Panc1 (cell line): Measurements from ENCODE around the gene WDR7. TPM values are rescaled to one million over a fixed set of nuclear protein-coding genes. Genes with fewer than 3 reads are reported as not detected.

ENCODE experiments used
- ATAC-seq: fragments of 200-7000 bp; cut with Tn5 transposase; 2 replicates; pipeline ENCODE4 v1.9.1; 2020; ENCODE audit warnings: mild to moderate bottlenecking, moderate library complexity
- BruUV-seq: library from RNA; stranded (reverse); fragments of 400-500 nt; replicated peaks from 2 replicates; lab custom pipeline; 2021; lab: Mats Ljungman, UMichigan
- CTCF ChIA-PET: fragments of 300-600 bp; sonication (Branson Sonifier 250); formaldehyde crosslinking; loops from one replicate; lab custom pipeline; 2022; ENCODE audit warnings: antibody characterized with exemption; lab: Charles Lee
- POLR2A ChIA-PET: fragments of 300-600 bp; sonication (Branson Sonifier 250); formaldehyde crosslinking; loops from one replicate; lab custom pipeline; 2022; ENCODE audit warnings: antibody characterized with exemption; lab: Charles Lee
- DNase-seq: peaks from one replicate; pipeline ENCODE4 v3.0.0-alpha.2; 2010; ENCODE audit warnings: low read depth, low spot score
- H3K27ac ChIP-seq: 2 replicates; pipeline ENCODE4 v1.5.1; 2011; ENCODE audit warnings: mild to moderate bottlenecking, low read length, inconsistent platforms
- H3K27me3 ChIP-seq: fragments of 200-500 bp; sonication (Bioruptor generic); 2 replicates; pipeline ENCODE4 v1.6.0; 2014; ENCODE audit warnings: low read length, inconsistent platforms; ENCODE audit not compliant: control insufficient read depth, insufficient read depth
- H3K36me3 ChIP-seq: fragments of 200-500 bp; sonication (Bioruptor generic); 2 replicates; pipeline ENCODE4 v1.5.1; 2014; ENCODE audit warnings: inconsistent platforms, mild to moderate bottlenecking, low read length, moderate library complexity; ENCODE audit not compliant: control insufficient read depth, insufficient read depth
- H3K4me1 ChIP-seq: 2 replicates; pipeline ENCODE4 v1.5.1; 2011; ENCODE audit warnings: inconsistent platforms, mild to moderate bottlenecking, low read length, moderate library complexity; ENCODE audit not compliant: control insufficient read depth, insufficient read depth
- H3K4me3 ChIP-seq, 2 experiments: 2 replicates each; pipeline ENCODE4 v1.5.1; 2011 to 2012; ENCODE audit warnings: low read depth in 2 of 2, low read length in 2 of 2, mild to moderate bottlenecking in 2 of 2, inconsistent platforms in 1 of 2, moderate library complexity in 1 of 2
- H3K9me3 ChIP-seq: fragments of 200-500 bp; sonication (Bioruptor generic); 2 replicates; pipeline ENCODE4 v1.5.1; 2014; ENCODE audit warnings: low read depth, mild to moderate bottlenecking, inconsistent platforms, low read length, moderate library complexity; ENCODE audit not compliant: control insufficient read depth, insufficient read depth
- POLR2AphosphoS5 ChIP-seq: IDR thresholded peaks from 2 replicates; pipeline ENCODE4 v1.6.1; 2012; ENCODE audit warnings: mild to moderate bottlenecking, low read depth, low read length, moderate library complexity
- SIN3A ChIP-seq: IDR thresholded peaks from 2 replicates; pipeline ENCODE4 v1.6.1; 2012; ENCODE audit warnings: low read depth, mild to moderate bottlenecking, low read length, moderate library complexity, borderline replicate concordance; ENCODE audit not compliant: insufficient read depth
- TCF7L2 ChIP-seq: IDR thresholded peaks from 2 replicates; pipeline ENCODE4 v1.6.1; 2011; ENCODE audit warnings: mild to moderate bottlenecking, low read depth, low read length, inconsistent platforms
- in situ Hi-C: cut with HindIII; loops from 2 replicates; pipeline ENCODE4 v1.10.0; 2016; ENCODE audit warnings: low sequenced_read_pairs, low pct_unique_long_range_greater_than_20kb
- intact Hi-C: fragments of 100-400 bp; cut with micrococcal nuclease; formaldehyde crosslinking; loops from one replicate; pipeline ENCODE4 v1.10.0; 2022; ENCODE audit not compliant: unreplicated experiment
- total RNA-seq: library from RNA; stranded (reverse); gene quantifications from one replicate; pipeline ENCODE4 v1.2.1, GENCODE V29; 2021; ENCODE audit not compliant: unreplicated experiment
- TF ChIP-seq, protein P1 (sequence below): fragments of 450-650 bp; IDR thresholded peaks from 2 replicates; pipeline ENCODE4 v1.5.1; 2017; ENCODE audit warnings: mild to moderate bottlenecking
- TF ChIP-seq, protein P2 (sequence below), 2 experiments: IDR thresholded peaks; 2 replicates each; pipeline ENCODE4 v1.6.1; 2011 to 2012; ENCODE audit warnings: low read depth in 2 of 2, control low read depth in 1 of 2, low read length in 1 of 2, mild to moderate bottlenecking in 1 of 2, moderate library complexity in 1 of 2; ENCODE audit not compliant: insufficient read depth in 1 of 2

Gene WDR7
- total RNA-seq, 1 experiment from 2014 or later: 12.3 TPM

GRCh38 chr18:57078614-57079013 lies 427.5 kb downstream of the WDR7 start:
- TF ChIP-seq SIN3A: no peak
- no peak for TF ChIP-seq TCF7L2
- TF ChIP-seq, protein P1, sequence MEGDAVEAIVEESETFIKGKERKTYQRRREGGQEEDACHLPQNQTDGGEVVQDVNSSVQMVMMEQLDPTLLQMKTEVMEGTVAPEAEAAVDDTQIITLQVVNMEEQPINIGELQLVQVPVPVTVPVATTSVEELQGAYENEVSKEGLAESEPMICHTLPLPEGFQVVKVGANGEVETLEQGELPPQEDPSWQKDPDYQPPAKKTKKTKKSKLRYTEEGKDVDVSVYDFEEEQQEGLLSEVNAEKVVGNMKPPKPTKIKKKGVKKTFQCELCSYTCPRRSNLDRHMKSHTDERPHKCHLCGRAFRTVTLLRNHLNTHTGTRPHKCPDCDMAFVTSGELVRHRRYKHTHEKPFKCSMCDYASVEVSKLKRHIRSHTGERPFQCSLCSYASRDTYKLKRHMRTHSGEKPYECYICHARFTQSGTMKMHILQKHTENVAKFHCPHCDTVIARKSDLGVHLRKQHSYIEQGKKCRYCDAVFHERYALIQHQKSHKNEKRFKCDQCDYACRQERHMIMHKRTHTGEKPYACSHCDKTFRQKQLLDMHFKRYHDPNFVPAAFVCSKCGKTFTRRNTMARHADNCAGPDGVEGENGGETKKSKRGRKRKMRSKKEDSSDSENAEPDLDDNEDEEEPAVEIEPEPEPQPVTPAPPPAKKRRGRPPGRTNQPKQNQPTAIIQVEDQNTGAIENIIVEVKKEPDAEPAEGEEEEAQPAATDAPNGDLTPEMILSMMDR: no peak
- TF ChIP-seq, protein P2, sequence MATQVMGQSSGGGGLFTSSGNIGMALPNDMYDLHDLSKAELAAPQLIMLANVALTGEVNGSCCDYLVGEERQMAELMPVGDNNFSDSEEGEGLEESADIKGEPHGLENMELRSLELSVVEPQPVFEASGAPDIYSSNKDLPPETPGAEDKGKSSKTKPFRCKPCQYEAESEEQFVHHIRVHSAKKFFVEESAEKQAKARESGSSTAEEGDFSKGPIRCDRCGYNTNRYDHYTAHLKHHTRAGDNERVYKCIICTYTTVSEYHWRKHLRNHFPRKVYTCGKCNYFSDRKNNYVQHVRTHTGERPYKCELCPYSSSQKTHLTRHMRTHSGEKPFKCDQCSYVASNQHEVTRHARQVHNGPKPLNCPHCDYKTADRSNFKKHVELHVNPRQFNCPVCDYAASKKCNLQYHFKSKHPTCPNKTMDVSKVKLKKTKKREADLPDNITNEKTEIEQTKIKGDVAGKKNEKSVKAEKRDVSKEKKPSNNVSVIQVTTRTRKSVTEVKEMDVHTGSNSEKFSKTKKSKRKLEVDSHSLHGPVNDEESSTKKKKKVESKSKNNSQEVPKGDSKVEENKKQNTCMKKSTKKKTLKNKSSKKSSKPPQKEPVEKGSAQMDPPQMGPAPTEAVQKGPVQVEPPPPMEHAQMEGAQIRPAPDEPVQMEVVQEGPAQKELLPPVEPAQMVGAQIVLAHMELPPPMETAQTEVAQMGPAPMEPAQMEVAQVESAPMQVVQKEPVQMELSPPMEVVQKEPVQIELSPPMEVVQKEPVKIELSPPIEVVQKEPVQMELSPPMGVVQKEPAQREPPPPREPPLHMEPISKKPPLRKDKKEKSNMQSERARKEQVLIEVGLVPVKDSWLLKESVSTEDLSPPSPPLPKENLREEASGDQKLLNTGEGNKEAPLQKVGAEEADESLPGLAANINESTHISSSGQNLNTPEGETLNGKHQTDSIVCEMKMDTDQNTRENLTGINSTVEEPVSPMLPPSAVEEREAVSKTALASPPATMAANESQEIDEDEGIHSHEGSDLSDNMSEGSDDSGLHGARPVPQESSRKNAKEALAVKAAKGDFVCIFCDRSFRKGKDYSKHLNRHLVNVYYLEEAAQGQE (IDR thresholded peaks at IDR 0.05; ENCODE audit: insufficient read depth in 1 of 2, low read depth in 2 of 2, low read length in 1 of 2): no peak
- TF ChIP-seq POLR2AphosphoS5: no peak
- no peak for DNase-seq
- no peaks in the 10 kb centered on the region for H3K9me3 ChIP-seq
- ATAC-seq: no peak
- H3K4me3 ChIP-seq: no peak overlapping the region
- ChIA-PET POLR2A (no interaction called here), CTCF (no interaction called here)
- no peaks in the 10 kb centered on the region for H3K4me1 ChIP-seq
- no peaks in the 10 kb centered on the region for H3K36me3 ChIP-seq
- intact Hi-C loops: no loop called here
- in situ Hi-C loops: no loop called here
- H3K27ac ChIP-seq: no peak overlapping the region
- BruUV-seq: no TSS peak
- H3K27me3 ChIP-seq: no peaks in the 10 kb centered on the region

- BruUV-seq: no TSS peak
- Histone ChIP-seq H3K27ac (no peak overlapping the region), H3K9me3 (no peaks in the 10 kb centered on the region), H3K4me1 (no peaks in the 10 kb centered on the region), H3K27me3 (no peaks in the 10 kb centered on the region), H3K36me3 (no peaks in the 10 kb centered on the region), H3K4me3 (no peak overlapping the region)
- POLR2A ChIA-PET: no interaction called here
- intact Hi-C loops: no loop called here
- CTCF ChIA-PET: no interaction called here
- ATAC-seq (no peak), DNase-seq (no peak)
- TF ChIP-seq, protein P2 (IDR thresholded peaks at IDR 0.05; ENCODE audit: insufficient read depth in 1 of 2, low read depth in 2 of 2, low read length in 1 of 2): no peak
- no peak for TF ChIP-seq POLR2AphosphoS5
- TF ChIP-seq SIN3A: no peak
- TF ChIP-seq TCF7L2: no peak
- TF ChIP-seq, protein P1: no peak
- in situ Hi-C loops: no loop called here
These were observed 429.3 kb downstream of the WDR7 start for GRCh38 chr18:57080479-57080878.
